ENCODE data around the gene CORIN. TPM values are rescaled to one million over a fixed set of nuclear protein-coding genes. Genes with fewer than 3 reads are reported as not detected.
A peak's percentile ranks its signal among the peaks of the same experiment; 100 is the strongest.

CORIN gene
- total and polyA plus RNA-seq, 11 donors = 5.6 to 130 (median 40.1) TPM

DNA sequence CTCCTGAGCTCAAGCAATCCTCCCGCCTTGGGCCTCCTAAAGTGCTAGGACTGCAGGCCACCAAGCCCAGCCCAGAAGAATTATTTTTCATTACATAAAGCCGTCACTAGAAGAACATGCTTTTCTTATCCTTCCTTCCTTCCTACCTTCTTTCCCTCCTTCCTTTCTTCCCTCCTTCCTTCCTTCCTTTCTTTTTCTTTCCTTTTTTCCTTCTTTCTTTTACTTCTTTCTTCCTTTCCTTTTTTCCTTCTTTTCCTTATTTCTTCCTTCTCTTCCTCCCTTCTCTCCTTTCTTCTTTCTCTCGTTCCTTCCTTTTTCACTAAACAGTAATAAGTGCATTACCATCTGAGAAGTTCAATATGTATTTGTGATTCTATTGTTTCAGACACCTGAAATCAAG is 231.4 kb downstream of the CORIN start:
- H3K36me3 ChIP-seq = peaks cover 0 to 10% (median 0%) of the 10 kb centered on the region in 9 donors
- intact Hi-C loops (cut with DNase I) = no loop called here
- ATAC-seq (no peak), DNase-seq (no peak)
- TF ChIP-seq POLR2A (IDR thresholded peaks at IDR 0.05) = no peak
- TF ChIP-seq, protein P1, sequence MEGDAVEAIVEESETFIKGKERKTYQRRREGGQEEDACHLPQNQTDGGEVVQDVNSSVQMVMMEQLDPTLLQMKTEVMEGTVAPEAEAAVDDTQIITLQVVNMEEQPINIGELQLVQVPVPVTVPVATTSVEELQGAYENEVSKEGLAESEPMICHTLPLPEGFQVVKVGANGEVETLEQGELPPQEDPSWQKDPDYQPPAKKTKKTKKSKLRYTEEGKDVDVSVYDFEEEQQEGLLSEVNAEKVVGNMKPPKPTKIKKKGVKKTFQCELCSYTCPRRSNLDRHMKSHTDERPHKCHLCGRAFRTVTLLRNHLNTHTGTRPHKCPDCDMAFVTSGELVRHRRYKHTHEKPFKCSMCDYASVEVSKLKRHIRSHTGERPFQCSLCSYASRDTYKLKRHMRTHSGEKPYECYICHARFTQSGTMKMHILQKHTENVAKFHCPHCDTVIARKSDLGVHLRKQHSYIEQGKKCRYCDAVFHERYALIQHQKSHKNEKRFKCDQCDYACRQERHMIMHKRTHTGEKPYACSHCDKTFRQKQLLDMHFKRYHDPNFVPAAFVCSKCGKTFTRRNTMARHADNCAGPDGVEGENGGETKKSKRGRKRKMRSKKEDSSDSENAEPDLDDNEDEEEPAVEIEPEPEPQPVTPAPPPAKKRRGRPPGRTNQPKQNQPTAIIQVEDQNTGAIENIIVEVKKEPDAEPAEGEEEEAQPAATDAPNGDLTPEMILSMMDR (IDR thresholded peaks at IDR 0.05) = no peak
- no peak overlapping the region for H3K4me3 ChIP-seq
- H3K27me3 ChIP-seq = no peaks in the 10 kb centered on the region
- H3K4me1 ChIP-seq = no peaks in the 10 kb centered on the region
- WGBS, 4 donors = 89 to 93% (median 92%) methylated on average over 3 of the region's 3 CpGs
- H3K27ac ChIP-seq = no peak overlapping the region
- H3K9me3 ChIP-seq = no peaks in the 10 kb centered on the region

DNA sequence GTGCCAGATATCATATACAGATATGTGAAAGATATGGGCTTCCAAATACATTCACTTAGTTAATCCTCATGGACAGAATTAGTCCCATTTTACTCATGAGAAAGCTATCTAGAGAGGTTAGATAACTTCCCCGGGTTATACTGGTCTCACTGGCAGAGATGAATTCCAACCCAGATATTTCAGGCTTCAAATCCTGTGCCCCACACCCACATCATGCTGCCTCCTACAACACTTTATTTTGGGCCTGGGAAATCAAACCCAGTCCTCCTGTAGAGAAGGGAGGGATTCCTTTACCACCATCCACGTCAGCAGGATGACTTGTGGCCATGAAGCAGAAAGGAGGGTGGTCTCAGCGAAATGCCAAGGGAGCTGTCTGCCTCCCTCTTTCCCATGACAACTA is 239.0 kb downstream of the CORIN start:
- 58 to 78% (median 64%) methylated on average over 3 of the region's 3 CpGs for WGBS, 4 donors
- H3K4me1 ChIP-seq = peaks cover 0 to 11% (median 0%) of the 10 kb centered on the region in 12 donors
- no peaks in the 10 kb centered on the region for H3K27me3 ChIP-seq
- no peak overlapping the region for H3K4me3 ChIP-seq
- DNase-seq (no peak), ATAC-seq (no peak)
- H3K9me3 ChIP-seq = no peaks in the 10 kb centered on the region
- TF ChIP-seq POLR2A (IDR thresholded peaks at IDR 0.05) = no peak
- H3K27ac ChIP-seq = no peak overlapping the region
- intact Hi-C loops (cut with DNase I) = no loop called here
- peaks cover 0 to 22% (median 6%) of the 10 kb centered on the region in 9 donors for H3K36me3 ChIP-seq

DNA sequence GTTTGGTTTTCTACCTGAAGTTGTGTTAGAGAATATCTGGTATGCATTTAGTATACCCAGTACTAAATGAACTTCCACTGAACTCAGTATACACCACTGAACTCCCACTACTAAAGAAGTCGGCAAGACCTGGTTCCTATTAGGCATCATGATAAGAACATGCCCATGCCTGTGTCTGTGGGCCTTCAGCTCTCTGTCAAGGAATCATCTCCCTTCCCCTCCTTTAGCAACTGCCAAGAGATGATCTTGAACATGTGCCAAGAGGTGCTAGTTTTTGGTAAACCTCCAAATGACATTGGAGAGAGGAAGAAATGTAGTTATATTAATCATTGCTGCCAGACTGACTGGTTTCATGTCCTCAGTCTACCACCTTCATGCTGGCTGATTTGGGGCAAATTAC is 239.5 kb downstream of the CORIN start:
- 36 to 41% (median 39%) methylated on average over 1 of the region's 1 CpG for WGBS, 4 donors
- TF ChIP-seq, protein P1 (IDR thresholded peaks at IDR 0.05) = no peak
- no peak for TF ChIP-seq POLR2A (IDR thresholded peaks at IDR 0.05)
- Histone ChIP-seq H3K27me3 (no peaks in the 10 kb centered on the region), H3K36me3 (peaks cover 0 to 25% (median 10%) of the 10 kb centered on the region in 9 donors), H3K4me1 (peaks cover 0 to 11% (median 0%) of the 10 kb centered on the region in 12 donors), H3K27ac (no peak overlapping the region), H3K4me3 (no peak overlapping the region), H3K9me3 (no peaks in the 10 kb centered on the region)
- ATAC-seq (peak in 1 of 4 donors; percentile 36), DNase-seq (no peak)
- intact Hi-C loops (cut with DNase I) = no loop called here

DNA sequence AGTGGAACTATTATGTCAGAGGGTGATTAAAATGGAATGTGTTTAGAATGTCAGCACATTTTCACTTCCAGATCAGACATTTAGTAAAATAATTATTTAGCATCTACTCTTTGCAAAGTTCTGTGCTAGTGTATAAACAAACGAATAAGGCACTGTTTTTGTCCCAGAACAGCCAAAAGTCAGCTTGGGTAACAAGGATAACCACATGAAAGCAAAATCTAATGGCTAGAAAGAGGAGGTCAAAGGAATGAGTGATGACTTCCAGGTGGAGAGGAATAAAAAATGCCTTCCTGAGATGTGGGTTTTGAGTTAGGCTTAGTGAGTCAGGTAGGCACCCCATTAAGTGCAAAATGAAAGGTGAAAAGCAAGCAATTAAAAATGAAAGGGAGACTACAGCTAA is 240.2 kb downstream of the CORIN start:
- Histone ChIP-seq H3K27me3 (no peaks in the 10 kb centered on the region), H3K4me1 (peaks cover 0 to 11% (median 0%) of the 10 kb centered on the region in 12 donors), H3K36me3 (peaks cover 0 to 30% (median 10%) of the 10 kb centered on the region in 9 donors), H3K9me3 (no peaks in the 10 kb centered on the region), H3K4me3 (no peak overlapping the region), H3K27ac (no peak overlapping the region)
- ATAC-seq (no peak), DNase-seq (no peak)
- intact Hi-C loops (cut with DNase I) = no loop called here
- TF ChIP-seq, protein P1 (IDR thresholded peaks at IDR 0.05) = no peak
- TF ChIP-seq POLR2A (IDR thresholded peaks at IDR 0.05) = no peak
- 85 to 95% (median 86%) methylated on average over 1 of the region's 1 CpG for WGBS, 4 donors

DNA sequence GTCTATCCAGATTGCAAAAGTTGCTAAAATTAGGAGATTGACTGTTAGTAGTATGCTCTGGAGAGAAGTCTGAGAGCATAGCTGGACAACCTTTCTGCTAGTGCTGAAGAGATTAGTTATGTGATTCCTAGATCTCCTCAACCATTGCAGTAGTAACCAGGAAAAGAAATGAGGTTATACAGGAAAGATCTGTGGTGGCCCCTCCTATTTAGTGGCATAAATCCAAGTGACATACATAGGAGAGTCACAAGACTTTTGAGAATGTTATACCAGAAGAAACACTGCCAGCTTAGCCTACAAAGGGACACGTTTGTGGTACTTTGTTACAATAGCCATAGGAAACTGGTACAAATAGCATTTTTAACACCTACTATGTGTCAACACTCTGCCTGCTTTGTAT is 247.5 kb downstream of the CORIN start:
- intact Hi-C loops (cut with DNase I) = no loop called here
- H3K9me3 ChIP-seq = peaks cover 0 to 20% (median 10%) of the 10 kb centered on the region in 12 donors
- no peaks in the 10 kb centered on the region for H3K4me1 ChIP-seq
- H3K27me3 ChIP-seq = no peaks in the 10 kb centered on the region
- H3K4me3 ChIP-seq = no peak overlapping the region
- no peak overlapping the region for H3K27ac ChIP-seq
- ATAC-seq (no peak), DNase-seq (no peak)
- peaks cover 0 to 97% (median 79%) of the 10 kb centered on the region in 9 donors for H3K36me3 ChIP-seq
- no peak for TF ChIP-seq POLR2A (IDR thresholded peaks at IDR 0.05)
- TF ChIP-seq, protein P1 (IDR thresholded peaks at IDR 0.05) = no peak
- WGBS, 4 donors = 0 to 96% (median 89%) methylated on average over 1 of the region's 1 CpG
